22Rv1 (cell line): ENCODE results near the gene PBX3.
A peak's percentile ranks its signal among the peaks of the same experiment; 100 is the strongest.

Experiments
- H3K27ac ChIP-seq: fragments of 450-650 bp; 2 replicates; pipeline ENCODE4 v1.5.1; 2017
- CTCF ChIP-seq: fragments of 450-650 bp; IDR thresholded peaks from 2 replicates; pipeline ENCODE4 v1.5.1; 2017; ENCODE audit warnings: mild to moderate bottlenecking
- ZFX ChIP-seq: fragments of 450-650 bp; IDR thresholded peaks from 2 replicates; pipeline ENCODE4 v1.6.1; 2017; ENCODE audit warnings: antibody characterized with exemption, borderline replicate concordance

PBX3 gene

GRCh38 chr9:125896964-125897363 lies 149.8 kb downstream of the PBX3 start:
- TF ChIP-seq CTCF (no peak), ZFX (no peak)
- H3K27ac ChIP-seq = no peak overlapping the region

- TF ChIP-seq CTCF (no peak), ZFX (no peak)
- no peak overlapping the region for H3K27ac ChIP-seq
Observed at GRCh38 chr9:125897481-125897880, 150.3 kb downstream of the PBX3 start.

GRCh38 chr9:125902214-125902613 lies 155.0 kb downstream of the PBX3 start:
- no peak for TF ChIP-seq ZFX
- TF ChIP-seq CTCF = no peak
- H3K27ac ChIP-seq = no peak overlapping the region

GRCh38 chr9:125902831-125903512 lies 155.8 kb downstream of the PBX3 start:
- no peak for TF ChIP-seq CTCF
- TF ChIP-seq ZFX = no peak

GRCh38 chr9:125904155-125904851 lies 157.1 kb downstream of the PBX3 start:
- peak overlapping the region; percentile 59 for H3K27ac ChIP-seq
- no peak for TF ChIP-seq ZFX
- TF ChIP-seq CTCF = no peak

More at GRCh38 chr9:125902831-125903512, 155.8 kb downstream of the PBX3 start:
- no peak overlapping the region for H3K27ac ChIP-seq

- TF ChIP-seq CTCF (no peak), ZFX (no peak)
- no peak overlapping the region for H3K27ac ChIP-seq
Observed at GRCh38 chr9:125906144-125906543, 159.0 kb downstream of the PBX3 start.

GRCh38 chr9:125906893-125907292 lies 159.7 kb downstream of the PBX3 start:
- TF ChIP-seq ZFX (no peak), CTCF (no peak)
- H3K27ac ChIP-seq = no peak overlapping the region
